KMS-11 (cell line): ENCODE measurements around the gene PRDM16.
"Not testable (repeated sequence)": the region's sequence is repeated elsewhere in the genome, so short reads cannot be mapped to it uniquely, and the experiment has no call there.

ENCODE experiments used
- H2AFZ ChIP-seq: fragments of 200-600 bp; sonication (generic); 2 replicates; pipeline ENCODE4 v1.6.1; 2016; ENCODE audit warnings: antibody characterized with exemption, mixed run types, low read depth
- H3K27ac ChIP-seq: fragments of 200-600 bp; sonication (generic); 2 replicates; pipeline ENCODE4 v1.6.1; 2016; ENCODE audit warnings: mild to moderate bottlenecking, mixed run types
- H3K27me3 ChIP-seq: fragments of 200-600 bp; sonication (generic); 2 replicates; pipeline ENCODE4 v1.6.1; 2017; ENCODE audit warnings: mild to moderate bottlenecking, low read depth, mixed run types, moderate library complexity; ENCODE audit not compliant: insufficient read depth
- H3K36me3 ChIP-seq: fragments of 200-600 bp; sonication (generic); 2 replicates; pipeline ENCODE4 v1.6.1; 2017; ENCODE audit warnings: mild to moderate bottlenecking, mixed run types; ENCODE audit not compliant: insufficient read depth
- H3K4me1 ChIP-seq: fragments of 200-600 bp; sonication (generic); 2 replicates; pipeline ENCODE4 v1.6.1; 2016; ENCODE audit warnings: mild to moderate bottlenecking, low read depth, mixed run types; ENCODE audit not compliant: poor library complexity, severe bottlenecking
- H3K4me2 ChIP-seq: fragments of 200-600 bp; sonication (generic); 2 replicates; pipeline ENCODE4 v1.7.0; 2016; ENCODE audit warnings: mild to moderate bottlenecking, mixed run types
- H3K4me3 ChIP-seq: fragments of 200-600 bp; sonication (generic); IDR thresholded peaks from 2 replicates; pipeline ENCODE4 v1.6.1; 2017; ENCODE audit warnings: low read depth, low read length, mixed read lengths; ENCODE audit not compliant: insufficient read depth
- H3K79me2 ChIP-seq: fragments of 200-600 bp; sonication (generic); 2 replicates; pipeline ENCODE4 v1.6.1; 2016; ENCODE audit warnings: low read depth, mixed run types; ENCODE audit not compliant: insufficient read depth
- H3K9ac ChIP-seq: fragments of 200-600 bp; sonication (generic); 2 replicates; pipeline ENCODE4 v1.6.1; 2016; ENCODE audit warnings: mild to moderate bottlenecking, mixed run types
- H4K20me1 ChIP-seq: fragments of 200-600 bp; sonication (generic); 2 replicates; pipeline ENCODE4 v1.6.1; 2016; ENCODE audit warnings: mild to moderate bottlenecking, mixed run types; ENCODE audit not compliant: insufficient read depth
- TF ChIP-seq, protein P1 (sequence below): fragments of 200-600 bp; sonication (generic); conservative IDR thresholded peaks from 2 replicates; pipeline ENCODE4 v1.6.1; 2017; ENCODE audit warnings: low read depth, mild to moderate bottlenecking, antibody characterized with exemption, low read length, moderate library complexity, mixed read lengths

Gene PRDM16

DNA sequence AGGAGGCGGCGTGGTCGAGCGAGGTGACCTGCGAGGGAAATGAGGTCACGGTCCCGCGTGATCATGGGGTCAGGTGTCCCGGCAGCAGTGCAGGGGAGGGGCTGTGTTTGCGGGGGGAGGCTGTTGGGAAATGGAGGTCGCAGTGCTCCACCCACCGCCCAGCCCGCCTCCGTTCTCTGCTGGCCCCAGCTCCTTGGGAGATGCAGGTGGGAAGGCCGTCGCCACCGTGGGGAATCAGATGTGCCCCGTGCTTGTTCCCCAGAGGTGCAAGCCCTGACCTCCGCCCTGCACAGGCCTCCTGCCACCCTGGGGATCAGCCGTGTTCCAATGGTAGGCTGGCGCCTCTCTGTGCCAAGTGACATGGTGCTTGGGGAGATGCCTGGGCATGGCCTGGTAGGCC, 95.7 kb downstream of the PRDM16 start:
- TF ChIP-seq, protein P1, sequence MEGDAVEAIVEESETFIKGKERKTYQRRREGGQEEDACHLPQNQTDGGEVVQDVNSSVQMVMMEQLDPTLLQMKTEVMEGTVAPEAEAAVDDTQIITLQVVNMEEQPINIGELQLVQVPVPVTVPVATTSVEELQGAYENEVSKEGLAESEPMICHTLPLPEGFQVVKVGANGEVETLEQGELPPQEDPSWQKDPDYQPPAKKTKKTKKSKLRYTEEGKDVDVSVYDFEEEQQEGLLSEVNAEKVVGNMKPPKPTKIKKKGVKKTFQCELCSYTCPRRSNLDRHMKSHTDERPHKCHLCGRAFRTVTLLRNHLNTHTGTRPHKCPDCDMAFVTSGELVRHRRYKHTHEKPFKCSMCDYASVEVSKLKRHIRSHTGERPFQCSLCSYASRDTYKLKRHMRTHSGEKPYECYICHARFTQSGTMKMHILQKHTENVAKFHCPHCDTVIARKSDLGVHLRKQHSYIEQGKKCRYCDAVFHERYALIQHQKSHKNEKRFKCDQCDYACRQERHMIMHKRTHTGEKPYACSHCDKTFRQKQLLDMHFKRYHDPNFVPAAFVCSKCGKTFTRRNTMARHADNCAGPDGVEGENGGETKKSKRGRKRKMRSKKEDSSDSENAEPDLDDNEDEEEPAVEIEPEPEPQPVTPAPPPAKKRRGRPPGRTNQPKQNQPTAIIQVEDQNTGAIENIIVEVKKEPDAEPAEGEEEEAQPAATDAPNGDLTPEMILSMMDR: no peak
- Histone ChIP-seq H3K4me2 (no peak overlapping the region), H3K36me3 (no peaks in the 10 kb centered on the region), H3K9ac (no peak overlapping the region), H3K79me2 (no peaks in the 10 kb centered on the region), H3K4me1 (no peaks in the 10 kb centered on the region), H3K27me3 (peaks cover 36% of the 10 kb centered on the region; the same call in 1 of the 2 replicates), H3K27ac (no peak overlapping the region), H4K20me1 (no peaks in the 10 kb centered on the region), H2AFZ (no peak overlapping the region), H3K4me3 (no peak overlapping the region)

DNA sequence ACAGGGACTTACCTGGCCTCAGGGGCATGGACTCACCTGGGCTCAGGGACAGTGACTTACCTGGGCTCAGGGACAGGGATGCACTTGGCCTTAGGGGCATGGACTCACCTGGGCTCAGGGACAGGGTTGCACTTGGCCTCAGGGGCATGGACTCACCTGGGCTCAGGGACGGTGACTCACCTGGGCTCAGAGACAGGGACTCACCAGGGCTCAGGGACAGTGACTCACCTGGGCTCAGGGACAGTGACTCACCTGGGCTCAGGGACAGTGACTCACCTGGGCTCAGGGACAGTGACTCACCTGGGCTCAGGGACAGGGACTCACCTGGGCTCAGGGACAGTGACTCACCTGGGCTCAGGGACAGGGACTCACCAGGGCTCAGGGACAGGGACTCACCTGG, 96.2 kb downstream of the PRDM16 start:
- H3K27me3 ChIP-seq: peaks cover 35% of the 10 kb centered on the region; the same call in 1 of the 2 replicates
- H3K36me3 ChIP-seq, H3K4me3 ChIP-seq, H3K4me2 ChIP-seq, H4K20me1 ChIP-seq, H3K79me2 ChIP-seq, H3K27ac ChIP-seq, H3K9ac ChIP-seq, H3K4me1 ChIP-seq, H2AFZ ChIP-seq: not testable (repeated sequence)

DNA sequence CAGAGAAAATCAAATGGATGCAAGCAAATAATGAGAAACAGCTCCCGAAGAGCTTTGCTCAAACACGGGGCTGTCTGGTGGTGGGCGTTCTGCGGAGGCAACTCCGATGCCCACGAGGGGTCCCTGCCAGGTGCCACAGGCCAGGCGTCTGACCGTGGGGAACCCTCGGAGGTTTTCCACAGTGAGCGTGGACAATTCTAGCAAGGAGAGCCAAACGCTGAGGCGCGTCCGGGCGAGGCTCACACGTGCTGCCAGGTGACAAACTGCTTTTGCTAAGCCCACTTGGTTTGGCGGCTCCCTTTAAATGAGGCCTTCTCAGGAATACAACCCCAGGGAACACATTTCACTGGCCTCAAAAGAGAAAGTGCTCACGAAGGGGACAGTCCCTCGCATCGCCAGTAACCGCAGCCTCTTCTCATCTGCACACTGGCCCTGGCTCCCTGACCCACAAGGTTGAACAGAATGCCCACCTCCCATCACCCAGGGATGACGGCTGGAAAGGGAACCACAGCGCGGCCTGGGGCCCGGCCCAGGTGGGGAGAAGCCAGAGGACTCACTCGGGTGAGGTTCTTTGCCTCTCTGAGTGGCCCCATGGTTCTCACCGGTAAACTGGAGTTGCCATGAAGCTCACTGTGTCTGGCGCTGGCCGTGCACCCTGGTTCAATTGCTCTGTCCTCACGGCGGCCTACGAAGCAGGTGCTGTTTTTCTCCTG, 97.4 kb downstream of the PRDM16 start:
- no peak overlapping the region for H2AFZ ChIP-seq
- TF ChIP-seq, protein P1: no peak
- H3K4me2 ChIP-seq: no peak overlapping the region
- no peak overlapping the region for H3K4me3 ChIP-seq
- H3K79me2 ChIP-seq: no peaks in the 10 kb centered on the region
- H3K36me3 ChIP-seq: no peaks in the 10 kb centered on the region
- H4K20me1 ChIP-seq: no peaks in the 10 kb centered on the region
- H3K27ac ChIP-seq: no peak overlapping the region
- H3K4me1 ChIP-seq: no peaks in the 10 kb centered on the region
- H3K27me3 ChIP-seq: peaks cover 31% of the 10 kb centered on the region; the same call in 1 of the 2 replicates
- H3K9ac ChIP-seq: no peak overlapping the region

DNA sequence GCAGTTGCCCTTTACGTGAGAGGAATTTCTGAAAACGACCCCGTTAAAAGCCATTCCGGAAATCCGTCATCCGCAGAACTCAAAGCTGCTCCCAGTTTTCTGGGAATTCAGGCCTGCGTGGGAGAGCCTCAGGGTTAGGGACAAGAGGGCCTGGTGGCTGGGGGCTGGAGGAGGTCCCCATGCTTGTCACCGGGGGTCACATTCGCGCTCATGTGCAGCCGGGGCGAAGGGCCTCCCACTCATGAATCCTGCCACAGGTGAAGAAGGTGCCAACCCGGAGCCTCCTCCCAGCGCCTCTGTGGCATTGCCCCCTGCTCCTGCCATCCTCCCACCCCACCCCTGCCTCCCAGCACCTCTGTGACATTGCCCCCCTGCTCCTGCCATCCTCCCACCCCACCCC, 98.3 kb downstream of the PRDM16 start:
- no peaks in the 10 kb centered on the region for H3K79me2 ChIP-seq
- H3K9ac ChIP-seq: no peak overlapping the region
- no peaks in the 10 kb centered on the region for H4K20me1 ChIP-seq
- no peak overlapping the region for H3K4me3 ChIP-seq
- H3K36me3 ChIP-seq: no peaks in the 10 kb centered on the region
- H3K4me1 ChIP-seq: no peaks in the 10 kb centered on the region
- no peak overlapping the region for H3K27ac ChIP-seq
- TF ChIP-seq, protein P1: no peak
- H3K27me3 ChIP-seq: peaks cover 25% of the 10 kb centered on the region; the same call in 1 of the 2 replicates
- H3K4me2 ChIP-seq: no peak overlapping the region
- no peak overlapping the region for H2AFZ ChIP-seq

DNA sequence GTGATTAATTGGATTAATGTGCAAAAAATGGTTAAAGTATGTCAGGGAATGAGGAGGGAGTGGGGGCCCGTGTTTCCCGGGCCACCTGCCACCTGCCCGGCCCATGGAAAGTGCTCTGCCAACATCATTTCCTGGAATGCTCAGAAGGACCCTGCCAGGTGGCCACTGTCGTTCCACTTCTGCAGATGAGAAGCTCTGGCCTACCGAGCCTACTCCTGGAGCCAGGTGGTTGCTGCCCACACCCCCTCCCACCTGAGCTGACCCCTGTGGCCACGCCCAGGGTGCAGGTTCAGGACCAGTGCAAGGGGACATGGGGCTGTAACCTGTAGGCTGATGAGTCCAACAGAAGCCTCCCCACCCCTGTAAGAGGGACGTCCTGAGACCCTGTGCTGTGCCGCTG, 99.7 kb downstream of the PRDM16 start:
- Histone ChIP-seq H3K27me3 (peaks cover 30% of the 10 kb centered on the region; the same call in 1 of the 2 replicates), H3K36me3 (no peaks in the 10 kb centered on the region), H3K27ac (no peak overlapping the region), H3K79me2 (no peaks in the 10 kb centered on the region), H3K4me2 (no peak overlapping the region), H2AFZ (no peak overlapping the region), H3K9ac (no peak overlapping the region), H4K20me1 (no peaks in the 10 kb centered on the region), H3K4me1 (no peaks in the 10 kb centered on the region), H3K4me3 (no peak overlapping the region)
- TF ChIP-seq, protein P1: no peak
